NCI-H526 (cell line): Measurements from ENCODE around the gene ARHGEF37.
A peak's percentile ranks its signal among the peaks of the same experiment; 100 is the strongest.
"Not testable (repeated sequence)": the region's sequence is repeated elsewhere in the genome, so short reads cannot be mapped to it uniquely, and the experiment has no call there.

Experiments
- DNase-seq, 2 experiments: peaks; one replicate each; lab custom pipeline; 2025; lab: John Stamatoyannopoulos, UW

The ARHGEF37 gene

DNA sequence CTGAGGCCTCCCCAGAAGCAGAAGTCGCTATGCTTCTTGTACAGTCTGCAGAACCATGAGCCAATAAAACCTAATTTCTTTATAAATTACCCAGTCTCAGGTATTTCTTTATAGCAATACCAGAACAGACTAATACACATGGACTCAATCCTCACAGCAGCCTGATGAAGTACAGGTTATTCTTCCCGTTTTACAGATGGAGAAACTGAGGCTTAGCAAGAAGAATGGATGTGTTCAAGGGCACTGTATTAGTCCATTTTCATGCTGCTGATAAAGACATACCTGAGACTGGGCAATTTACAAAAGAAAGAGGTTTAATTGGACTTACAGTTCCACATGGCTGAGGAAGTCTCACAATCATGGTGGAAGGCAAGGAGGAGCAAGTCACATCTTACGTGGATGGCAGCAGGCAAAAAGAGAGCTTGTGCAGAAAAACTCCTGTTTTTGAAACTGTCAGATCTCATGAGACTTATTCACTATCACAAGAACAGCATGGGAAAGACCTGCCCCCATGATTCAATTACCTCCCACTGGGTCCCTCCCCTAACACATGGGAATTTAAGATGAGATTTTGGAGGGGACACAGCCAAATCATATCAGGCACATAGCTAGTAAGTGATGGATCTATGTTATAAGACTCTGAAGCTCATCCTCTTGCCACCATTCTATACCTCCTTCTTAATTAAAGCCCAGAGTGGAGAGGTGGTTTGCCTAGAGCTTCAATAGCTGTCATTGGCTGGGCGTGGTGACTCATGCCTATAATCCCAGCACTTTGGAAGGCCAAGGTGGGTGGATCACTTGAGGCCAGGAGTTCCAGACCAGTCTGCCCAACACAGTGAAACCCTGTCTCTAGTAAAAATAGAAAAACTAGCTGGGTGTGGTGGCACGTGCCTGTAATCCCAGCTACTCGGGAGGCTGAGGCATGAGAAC, 67.4 kb downstream of the ARHGEF37 start:
- not testable (repeated sequence) for DNase-seq

DNA sequence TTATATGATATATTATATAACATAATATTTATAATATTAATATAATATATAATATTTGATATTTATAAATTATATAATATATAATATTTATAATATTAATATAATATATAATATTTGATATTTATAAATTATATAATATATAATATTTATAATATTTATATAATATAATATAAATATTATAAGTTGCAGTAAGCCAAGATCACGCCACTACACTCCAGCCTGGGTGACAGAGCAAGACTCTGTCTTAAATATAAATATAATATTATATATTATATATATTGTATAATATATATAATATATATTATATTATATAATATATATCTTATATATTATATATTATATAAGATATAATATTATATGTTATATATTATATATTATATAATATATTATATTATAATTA, 68.4 kb downstream of the ARHGEF37 start:
- DNase-seq: not testable (repeated sequence)

DNA sequence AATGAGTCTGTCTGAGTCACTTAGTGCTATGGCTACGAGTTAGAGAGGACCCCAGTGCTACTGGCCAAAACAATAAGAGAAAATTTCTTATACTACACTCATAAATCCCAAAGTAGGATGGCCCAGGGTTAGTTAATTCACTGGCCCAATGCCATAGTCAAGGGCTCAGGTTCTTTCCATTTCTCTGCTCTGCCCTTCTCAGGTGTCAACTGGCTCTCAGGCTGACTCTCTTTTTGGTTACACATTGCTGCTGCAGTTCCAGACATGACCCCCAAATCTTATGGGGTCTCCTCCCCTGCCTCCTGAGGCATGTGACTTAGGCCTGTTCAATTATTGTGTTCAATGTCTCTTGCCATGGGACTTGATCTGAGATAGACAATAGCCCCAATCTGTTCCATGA, 70.4 kb downstream of the ARHGEF37 start:
- DNase-seq: no peak

DNA sequence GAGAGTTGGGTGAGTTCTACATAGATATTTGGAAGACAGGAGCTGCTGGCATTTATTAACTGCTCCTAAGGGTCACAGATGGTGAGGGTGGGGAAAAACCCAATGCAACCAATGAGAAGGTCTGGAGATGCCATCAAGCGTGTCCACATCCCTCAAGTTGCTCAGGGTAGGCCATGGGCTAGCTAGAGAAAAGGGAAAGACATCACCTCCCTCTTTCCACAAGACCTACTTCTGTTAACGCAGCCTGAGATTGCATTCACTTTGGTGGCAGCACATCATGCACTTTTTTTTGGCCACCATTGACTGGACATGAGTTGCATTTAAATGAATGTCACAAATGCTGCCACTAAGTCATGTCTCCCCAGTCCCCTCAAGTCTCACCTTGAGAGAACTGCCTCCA, 71.4 kb downstream of the ARHGEF37 start:
- DNase-seq: no peak

DNA sequence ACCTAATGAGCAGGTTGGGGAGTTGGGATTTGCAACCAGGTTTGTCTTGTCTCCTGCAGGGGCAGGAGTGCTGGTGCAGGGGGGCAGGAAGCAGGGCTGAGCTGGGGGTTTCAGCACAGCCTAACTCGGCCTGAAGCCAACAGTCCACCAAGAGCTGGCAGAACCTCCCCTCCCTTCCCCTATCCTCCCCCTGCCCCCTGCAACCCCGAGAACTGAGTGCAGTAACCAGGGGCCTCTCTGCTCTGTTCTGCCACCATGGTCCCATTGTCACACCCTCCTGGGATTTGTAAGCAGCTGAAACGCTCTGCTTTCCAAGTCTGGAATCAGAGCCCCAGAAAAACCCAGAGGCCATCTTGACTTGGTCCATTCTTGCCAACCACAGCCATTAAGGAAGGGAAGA, 72.9 kb downstream of the ARHGEF37 start:
- no peak for DNase-seq

DNA sequence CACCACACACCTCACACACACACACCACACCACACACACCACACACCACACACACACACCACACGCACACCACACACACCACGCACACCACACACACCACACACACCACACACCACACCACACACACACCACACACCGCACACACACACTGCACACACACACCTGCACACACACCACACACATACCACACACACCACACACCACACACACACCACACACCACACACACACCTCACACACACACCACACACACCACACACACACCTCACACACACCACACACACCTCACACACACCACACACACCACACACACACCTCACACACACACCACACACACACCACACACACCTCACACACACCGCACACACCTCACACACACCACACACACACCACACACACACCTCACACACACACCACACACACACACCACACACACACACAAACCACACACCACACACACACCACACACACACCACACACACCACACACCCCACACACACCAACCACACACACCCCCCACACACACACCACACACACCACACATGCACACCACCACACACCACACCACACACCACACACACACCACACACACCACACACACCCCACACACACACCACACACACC, 73.7 kb downstream of the ARHGEF37 start:
- no peak for DNase-seq

DNA sequence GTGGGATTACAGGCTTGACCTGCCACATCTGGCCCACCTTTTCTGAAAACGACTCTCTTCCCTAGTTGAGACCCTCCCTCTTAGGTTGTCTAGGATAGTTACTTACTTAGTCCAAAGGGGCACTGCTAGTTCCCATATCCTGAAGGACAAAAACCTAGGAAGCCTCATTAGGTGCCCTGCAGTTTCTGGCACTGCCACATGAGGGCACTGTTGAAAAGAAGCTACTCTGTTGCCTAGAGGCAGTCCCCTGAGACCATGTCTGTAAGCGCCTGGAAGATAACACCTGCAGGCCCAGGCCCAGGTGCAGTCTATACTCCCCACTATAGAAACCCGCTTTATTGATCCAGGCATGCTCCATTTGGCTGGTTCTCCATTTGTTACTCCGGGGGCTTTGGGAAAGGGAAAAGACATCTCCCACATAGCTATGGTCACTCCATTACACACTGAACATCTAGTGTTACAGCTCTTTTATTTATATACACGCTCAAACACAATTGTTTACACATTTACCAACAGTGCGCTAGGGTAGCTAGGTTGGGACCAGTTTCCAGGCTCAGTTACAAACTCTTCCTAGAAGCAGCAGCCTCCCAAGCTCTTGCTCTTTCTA, 75.4 kb downstream of the ARHGEF37 start:
- peak; percentile 13 to 89 for DNase-seq

DNA sequence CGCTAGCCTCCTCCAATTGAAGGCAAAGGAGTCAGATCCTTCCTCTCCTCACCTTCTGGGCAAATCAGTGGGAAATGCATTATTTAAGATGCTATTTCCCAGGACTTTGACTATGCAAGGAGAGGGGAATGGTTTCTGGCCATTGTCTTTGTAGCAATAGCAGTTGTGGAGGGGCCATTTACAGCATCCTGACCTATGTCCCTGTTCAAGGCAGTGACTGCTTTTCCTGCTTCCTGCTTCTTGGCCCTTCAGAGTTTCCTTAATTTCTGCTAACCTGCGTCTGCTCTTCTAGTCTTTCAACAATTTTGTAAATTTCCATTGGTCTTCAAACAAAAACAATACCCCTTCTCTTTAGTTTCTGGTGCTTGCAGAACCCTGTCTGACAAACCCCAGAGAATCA, 76.0 kb downstream of the ARHGEF37 start:
- DNase-seq: no peak

DNA sequence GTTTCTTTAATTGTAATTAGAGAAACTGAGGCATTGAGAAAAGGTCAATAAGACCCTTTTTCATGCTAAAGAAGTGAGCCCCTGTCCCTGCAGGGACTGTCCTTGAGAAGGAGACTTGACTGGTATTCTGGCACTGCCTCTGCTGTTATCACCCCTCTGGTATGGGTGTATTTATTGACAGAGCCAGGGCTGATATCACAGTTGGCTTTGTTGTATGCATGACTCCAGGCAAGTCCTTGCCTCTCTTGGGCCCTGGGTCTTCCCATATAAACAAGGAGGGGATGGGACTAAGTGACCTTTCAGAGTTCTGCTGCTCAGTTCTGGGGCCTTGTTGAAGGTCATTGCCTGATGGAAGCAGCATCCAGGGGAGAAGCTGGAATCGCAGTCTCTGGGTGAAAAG, 77.0 kb downstream of the ARHGEF37 start:
- no peak for DNase-seq

DNA sequence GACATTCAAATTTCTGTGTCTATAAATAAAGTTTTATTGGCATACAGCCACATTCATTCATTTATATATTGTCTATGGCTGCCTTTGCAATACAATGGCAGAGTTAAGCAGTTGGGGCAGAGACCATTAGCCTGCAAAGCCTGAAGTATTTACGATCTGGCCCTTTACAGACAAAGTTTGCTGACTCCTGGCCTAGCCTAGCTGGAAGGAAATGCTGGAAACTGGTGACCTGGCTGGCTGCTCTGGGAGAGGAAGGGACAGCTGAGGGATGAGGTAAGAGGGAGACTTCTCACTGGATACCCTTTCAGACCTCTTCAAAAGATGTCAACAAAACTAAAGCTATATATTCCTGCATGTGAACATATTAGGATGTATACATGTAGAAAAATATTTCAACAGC, 82.8 kb downstream of the ARHGEF37 start:
- no peak for DNase-seq

DNA sequence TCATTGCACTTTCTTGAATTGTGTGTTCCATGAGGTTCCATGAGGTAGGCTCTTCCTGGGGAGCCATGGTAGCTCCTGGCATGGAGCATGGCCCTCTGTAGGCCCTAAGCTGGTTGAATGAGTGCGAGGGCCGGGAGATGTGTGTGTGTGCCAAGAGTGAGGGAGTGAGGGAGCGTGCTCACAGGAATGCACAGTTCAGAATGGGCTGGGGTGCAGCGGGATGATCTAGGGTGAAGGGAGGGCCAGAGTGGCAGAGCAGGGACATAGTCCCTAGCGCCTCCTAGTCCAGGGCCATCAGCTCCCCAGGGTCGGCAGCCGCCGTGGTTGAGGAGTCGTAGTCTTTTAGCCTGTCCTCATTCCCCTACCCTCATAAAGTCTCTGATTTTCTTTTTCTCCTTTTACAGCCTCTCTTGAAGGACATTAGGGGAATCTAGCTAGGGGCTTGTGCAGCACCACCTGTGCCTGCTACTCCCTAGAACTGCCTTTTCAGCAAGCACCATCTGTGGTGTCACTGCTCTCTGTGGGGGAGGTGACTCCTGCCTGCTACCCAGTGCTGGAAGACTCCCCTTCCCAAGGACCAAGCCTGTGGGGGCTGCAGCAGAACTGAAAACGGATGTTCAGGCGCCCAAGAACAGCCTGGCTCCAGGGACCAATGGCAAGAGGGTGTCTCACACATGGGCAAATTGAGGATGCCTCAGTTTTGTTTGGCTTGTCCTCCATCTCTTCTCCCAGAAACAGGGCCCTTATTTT, 83.5 kb downstream of the ARHGEF37 start:
- DNase-seq: no peak

DNA sequence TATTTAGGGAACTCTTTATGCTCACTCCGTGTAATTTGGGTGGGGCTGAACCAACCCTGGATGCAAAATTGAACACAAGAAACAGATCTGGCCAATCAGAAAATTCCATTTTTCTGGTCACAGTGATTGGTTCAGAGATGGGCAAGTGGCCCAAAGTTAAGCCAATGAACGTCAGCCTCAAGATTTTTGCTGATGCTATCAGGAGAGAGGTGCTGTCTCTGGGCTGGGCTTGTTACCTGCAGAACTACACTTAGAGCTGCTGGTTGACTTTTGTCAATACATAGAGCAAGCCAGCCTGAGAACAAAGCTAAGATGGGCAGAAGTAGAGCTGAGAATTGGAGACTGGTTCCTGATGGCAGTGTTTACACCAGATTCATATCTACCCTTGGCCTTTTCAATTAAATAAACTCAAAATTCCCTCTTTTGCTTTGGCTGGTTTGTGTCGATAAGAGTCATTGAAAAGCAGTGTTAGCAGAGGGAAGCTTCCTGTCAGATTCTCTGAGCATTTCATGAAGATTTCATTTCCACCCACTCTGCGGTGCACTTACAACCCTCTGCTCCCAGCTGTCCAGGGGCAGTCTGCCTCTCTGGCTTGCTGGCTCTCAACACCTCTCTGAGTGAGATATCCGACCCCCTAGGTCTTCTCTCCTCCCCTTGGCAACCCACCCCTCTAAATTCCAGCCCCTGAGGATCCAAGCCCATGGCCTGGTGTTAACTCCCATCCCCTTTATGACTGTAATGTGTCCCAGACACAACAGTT, 84.3 kb downstream of the ARHGEF37 start:
- no peak for DNase-seq

DNA sequence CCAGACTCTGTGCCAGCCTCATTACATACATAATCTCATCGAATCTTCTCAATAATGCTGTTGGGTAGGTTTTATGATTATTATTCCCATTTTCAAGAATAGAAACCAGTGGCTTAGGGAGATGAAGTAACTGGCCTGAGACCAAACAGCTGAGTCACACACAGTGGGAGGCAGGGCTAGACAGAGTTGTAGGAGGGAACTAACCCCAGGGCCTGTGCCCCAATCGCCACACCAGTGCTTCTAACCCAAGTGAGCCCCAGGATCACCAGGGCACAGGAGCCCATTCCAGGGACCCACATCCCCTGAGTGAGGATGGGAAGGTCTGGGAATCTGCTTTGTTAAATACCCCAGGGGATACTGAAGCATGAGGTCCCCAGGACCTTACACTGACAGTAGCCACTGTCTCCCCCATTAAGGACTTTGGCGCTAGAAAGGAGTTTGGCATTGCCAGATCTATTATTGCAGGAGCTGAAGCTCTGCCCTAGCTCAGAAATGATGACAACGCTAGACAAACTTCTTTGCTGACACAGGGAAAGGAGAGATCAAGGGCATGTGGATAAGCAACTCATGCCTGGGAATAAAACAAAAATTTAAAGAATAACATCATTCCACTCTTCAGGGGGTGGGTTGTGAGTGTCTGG, 85.0 kb downstream of the ARHGEF37 start:
- no peak for DNase-seq

DNA sequence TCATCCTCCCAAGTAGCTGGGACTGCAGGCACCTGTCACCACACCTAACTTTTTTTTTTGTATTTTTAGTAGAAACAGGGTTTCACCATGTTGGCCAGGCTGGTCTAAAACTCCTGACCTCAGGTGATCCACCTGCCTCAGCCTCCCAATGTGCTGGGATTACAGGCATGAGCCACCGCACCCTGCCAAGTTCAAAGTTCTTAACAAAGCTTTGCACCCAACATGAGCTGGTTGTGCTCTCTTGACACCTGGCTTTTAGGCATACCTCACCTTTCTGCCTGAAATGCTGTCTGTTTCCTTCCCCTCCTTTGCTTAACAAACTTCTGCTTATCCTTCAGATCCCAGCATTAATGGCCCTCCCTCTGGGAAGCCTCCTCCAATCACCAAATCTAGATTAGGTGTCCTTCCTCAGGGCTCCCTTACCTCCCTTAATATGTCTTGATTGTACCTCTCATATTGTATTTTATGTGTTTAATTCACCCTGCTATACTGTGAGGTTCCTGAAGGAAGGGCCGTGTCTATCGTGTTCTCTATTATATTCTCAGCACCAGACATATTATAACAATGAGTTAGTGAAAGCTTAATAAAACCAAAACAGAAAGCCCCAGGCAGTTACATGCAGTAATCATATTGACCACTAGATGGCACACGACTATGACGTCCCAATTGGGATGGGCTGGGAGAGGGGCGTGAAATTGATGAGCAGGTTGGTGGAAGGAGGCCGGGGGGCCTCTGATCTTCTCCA, 86.0 kb downstream of the ARHGEF37 start:
- DNase-seq: peak in 1 of 2 experiments; percentile 44

DNA sequence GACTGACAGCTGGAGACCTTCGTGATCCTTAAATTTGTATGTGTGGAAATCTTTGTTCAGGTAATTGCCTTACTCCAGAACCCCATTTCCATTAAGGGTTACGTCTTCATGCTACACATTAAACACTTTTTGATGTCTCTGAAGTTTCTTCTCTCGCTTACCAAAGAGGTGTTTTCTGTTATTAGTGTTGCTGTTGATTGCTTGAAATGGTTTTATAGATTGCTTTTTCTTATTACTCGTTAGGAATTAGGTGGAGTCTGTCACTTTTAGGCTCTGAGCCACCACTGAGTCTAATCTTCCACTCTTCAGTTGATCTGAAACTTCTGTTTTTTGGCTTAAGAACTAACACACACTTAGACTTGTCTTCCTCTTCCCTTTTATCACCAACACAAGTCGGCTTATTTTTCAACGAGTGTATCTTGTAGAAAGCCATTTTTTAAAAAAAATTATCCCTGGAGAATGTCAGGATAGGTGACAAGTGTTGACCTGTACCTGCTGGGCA, 86.6 kb downstream of the ARHGEF37 start:
- no peak for DNase-seq

DNA sequence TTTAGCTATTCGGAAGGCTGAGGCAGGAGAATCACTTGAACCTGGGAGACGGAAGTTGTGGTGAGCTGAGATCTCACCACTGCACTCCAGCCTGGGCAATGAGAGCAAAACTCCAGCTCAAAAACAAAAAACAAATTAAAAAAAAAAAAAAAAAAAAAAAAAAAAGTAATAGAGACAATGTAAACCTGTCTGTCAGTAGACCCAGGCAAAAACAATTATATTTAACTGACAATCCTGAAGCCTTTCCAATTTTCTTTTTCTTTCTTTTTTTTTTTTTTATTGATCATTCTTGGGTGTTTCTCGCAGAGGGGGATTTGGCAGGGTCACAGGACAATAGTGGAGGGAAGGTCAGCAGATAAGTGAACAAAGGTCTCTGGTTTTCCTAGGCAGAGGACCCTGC, 88.0 kb downstream of the ARHGEF37 start:
- DNase-seq: not testable (repeated sequence)

DNA sequence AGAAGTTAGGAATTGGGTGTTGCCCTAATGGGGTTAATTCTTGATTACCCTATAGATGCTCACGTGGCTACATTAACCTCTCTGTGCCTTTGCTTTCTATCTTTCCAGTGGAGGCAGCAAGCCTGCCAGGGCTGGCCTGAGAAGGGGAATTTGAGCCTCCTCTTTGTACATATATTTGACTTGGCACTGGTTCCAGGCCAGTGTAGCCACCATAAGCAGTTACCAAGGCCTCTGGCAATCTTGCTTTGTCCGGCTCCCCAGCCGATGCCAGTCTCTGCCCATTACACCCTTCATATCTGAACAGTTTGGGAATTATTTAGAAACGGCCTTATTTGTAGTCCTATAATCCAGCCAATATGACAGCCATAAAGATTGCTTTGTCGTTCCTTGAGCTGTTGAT, 90.2 kb downstream of the ARHGEF37 start:
- DNase-seq: no peak

DNA sequence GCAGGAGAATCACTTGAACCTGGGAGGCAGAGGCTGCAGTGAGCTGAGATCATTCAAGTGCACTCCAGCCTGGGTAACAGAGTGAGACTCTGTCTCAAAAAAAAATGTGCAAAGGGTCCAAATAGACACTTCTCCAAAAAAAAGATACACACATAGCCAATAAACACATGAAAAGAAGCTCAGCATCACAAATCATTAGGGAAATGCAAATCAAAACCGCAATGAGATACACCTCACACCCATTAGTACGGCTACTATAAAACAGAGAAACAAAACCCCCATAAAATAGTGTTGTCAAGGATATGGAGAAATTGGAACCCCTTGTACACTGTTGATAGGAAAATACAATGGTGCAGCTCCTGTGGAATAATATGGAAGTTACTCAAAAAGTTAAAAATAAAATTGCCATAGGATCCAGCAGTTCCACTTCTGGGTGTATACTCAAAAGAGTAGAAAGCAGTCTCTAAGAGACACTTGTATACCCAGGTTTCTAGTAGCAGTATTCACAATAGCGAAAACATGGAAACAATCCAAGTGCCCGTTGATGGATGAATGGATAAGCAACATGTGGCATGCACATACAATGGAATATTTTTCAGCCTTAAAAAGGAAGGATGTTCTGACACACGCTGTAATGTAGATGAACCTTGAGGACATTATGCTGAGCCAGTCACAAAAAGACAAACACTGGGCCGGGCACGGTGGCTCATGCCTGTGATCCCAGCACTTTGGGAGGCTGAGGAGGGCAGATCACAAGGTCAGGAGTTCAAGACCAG, 91.6 kb downstream of the ARHGEF37 start:
- peak; percentile 18 to 23 for DNase-seq

DNA sequence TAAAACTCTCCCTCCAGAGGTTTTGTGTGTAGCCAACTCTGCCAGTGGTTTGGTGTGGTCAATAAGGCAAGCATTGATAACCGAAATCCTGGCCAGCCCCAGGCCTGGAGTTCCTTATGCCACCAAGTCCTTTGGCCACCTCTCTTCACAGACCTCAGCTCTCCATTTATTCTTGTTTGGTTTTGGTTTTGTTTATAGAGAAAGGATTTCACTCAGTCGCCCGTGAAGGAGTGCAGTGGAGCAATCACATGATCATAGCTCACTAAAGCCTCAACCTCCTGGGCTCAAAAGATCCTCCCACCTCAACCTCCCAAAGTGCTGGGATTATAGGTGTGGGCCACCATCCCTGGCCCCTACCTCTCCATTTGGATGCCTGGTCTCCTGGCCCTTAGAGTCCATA, 93.4 kb downstream of the ARHGEF37 start:
- no peak for DNase-seq
